KMS-11 (cell line): Measurements from ENCODE around the gene SELENOS.

Experiments used
- H2AFZ ChIP-seq: fragments of 200-600 bp; sonication (generic); 2 replicates; pipeline ENCODE4 v1.6.1; 2016; ENCODE audit warnings: antibody characterized with exemption, mixed run types, low read depth
- H3K27ac ChIP-seq: fragments of 200-600 bp; sonication (generic); 2 replicates; pipeline ENCODE4 v1.6.1; 2016; ENCODE audit warnings: mild to moderate bottlenecking, mixed run types
- H3K27me3 ChIP-seq: fragments of 200-600 bp; sonication (generic); 2 replicates; pipeline ENCODE4 v1.6.1; 2017; ENCODE audit warnings: mild to moderate bottlenecking, low read depth, mixed run types, moderate library complexity; ENCODE audit not compliant: insufficient read depth
- H3K36me3 ChIP-seq: fragments of 200-600 bp; sonication (generic); 2 replicates; pipeline ENCODE4 v1.6.1; 2017; ENCODE audit warnings: mild to moderate bottlenecking, mixed run types; ENCODE audit not compliant: insufficient read depth
- H3K4me1 ChIP-seq: fragments of 200-600 bp; sonication (generic); 2 replicates; pipeline ENCODE4 v1.6.1; 2016; ENCODE audit warnings: mild to moderate bottlenecking, low read depth, mixed run types; ENCODE audit not compliant: poor library complexity, severe bottlenecking
- H3K4me2 ChIP-seq: fragments of 200-600 bp; sonication (generic); 2 replicates; pipeline ENCODE4 v1.7.0; 2016; ENCODE audit warnings: mild to moderate bottlenecking, mixed run types
- H3K4me3 ChIP-seq: fragments of 200-600 bp; sonication (generic); IDR thresholded peaks from 2 replicates; pipeline ENCODE4 v1.6.1; 2017; ENCODE audit warnings: low read depth, low read length, mixed read lengths; ENCODE audit not compliant: insufficient read depth
- H3K79me2 ChIP-seq: fragments of 200-600 bp; sonication (generic); 2 replicates; pipeline ENCODE4 v1.6.1; 2016; ENCODE audit warnings: low read depth, mixed run types; ENCODE audit not compliant: insufficient read depth
- H3K9ac ChIP-seq: fragments of 200-600 bp; sonication (generic); 2 replicates; pipeline ENCODE4 v1.6.1; 2016; ENCODE audit warnings: mild to moderate bottlenecking, mixed run types
- H4K20me1 ChIP-seq: fragments of 200-600 bp; sonication (generic); 2 replicates; pipeline ENCODE4 v1.6.1; 2016; ENCODE audit warnings: mild to moderate bottlenecking, mixed run types; ENCODE audit not compliant: insufficient read depth
- TF ChIP-seq, protein P1 (sequence below): fragments of 200-600 bp; sonication (generic); conservative IDR thresholded peaks from 2 replicates; pipeline ENCODE4 v1.6.1; 2017; ENCODE audit warnings: low read depth, mild to moderate bottlenecking, antibody characterized with exemption, low read length, moderate library complexity, mixed read lengths

Gene SELENOS

DNA sequence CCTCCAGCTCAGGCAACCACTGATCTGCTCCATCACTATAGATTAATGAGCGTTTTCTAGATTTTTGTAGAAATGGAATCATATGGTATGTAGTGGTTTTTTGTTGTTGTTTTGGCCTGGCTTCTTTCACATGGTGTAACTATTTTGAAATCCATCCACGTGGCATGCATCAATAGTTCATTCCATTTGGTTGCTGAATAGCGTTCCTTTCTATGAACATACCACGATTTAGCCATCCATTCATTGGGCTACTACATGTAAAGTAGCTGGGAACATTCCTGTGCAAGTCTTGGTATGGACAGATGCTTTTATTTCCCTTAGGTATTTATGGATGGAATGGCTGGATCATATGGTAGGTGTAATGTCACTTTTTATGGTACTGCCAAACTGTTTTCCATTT, 14.7 kb downstream of the SELENOS start:
- H3K79me2 ChIP-seq, result no peaks in the 10 kb centered on the region
- TF ChIP-seq, protein P1, sequence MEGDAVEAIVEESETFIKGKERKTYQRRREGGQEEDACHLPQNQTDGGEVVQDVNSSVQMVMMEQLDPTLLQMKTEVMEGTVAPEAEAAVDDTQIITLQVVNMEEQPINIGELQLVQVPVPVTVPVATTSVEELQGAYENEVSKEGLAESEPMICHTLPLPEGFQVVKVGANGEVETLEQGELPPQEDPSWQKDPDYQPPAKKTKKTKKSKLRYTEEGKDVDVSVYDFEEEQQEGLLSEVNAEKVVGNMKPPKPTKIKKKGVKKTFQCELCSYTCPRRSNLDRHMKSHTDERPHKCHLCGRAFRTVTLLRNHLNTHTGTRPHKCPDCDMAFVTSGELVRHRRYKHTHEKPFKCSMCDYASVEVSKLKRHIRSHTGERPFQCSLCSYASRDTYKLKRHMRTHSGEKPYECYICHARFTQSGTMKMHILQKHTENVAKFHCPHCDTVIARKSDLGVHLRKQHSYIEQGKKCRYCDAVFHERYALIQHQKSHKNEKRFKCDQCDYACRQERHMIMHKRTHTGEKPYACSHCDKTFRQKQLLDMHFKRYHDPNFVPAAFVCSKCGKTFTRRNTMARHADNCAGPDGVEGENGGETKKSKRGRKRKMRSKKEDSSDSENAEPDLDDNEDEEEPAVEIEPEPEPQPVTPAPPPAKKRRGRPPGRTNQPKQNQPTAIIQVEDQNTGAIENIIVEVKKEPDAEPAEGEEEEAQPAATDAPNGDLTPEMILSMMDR, result no peak
- H3K27me3 ChIP-seq, result no peaks in the 10 kb centered on the region
- H3K4me3 ChIP-seq, result no peak overlapping the region
- no peak overlapping the region for H3K9ac ChIP-seq
- H3K27ac ChIP-seq, result no peak overlapping the region
- peaks cover 66% of the 10 kb centered on the region for H3K4me1 ChIP-seq
- no peak overlapping the region for H3K4me2 ChIP-seq
- no peaks in the 10 kb centered on the region for H3K36me3 ChIP-seq
- no peak overlapping the region for H2AFZ ChIP-seq
- H4K20me1 ChIP-seq, result no peaks in the 10 kb centered on the region

GRCh38 chr15:101258238-101259144, 18.8 kb downstream of the SELENOS start:
- H2AFZ ChIP-seq, result peak overlapping the region; percentile 62
- no peak overlapping the region for H3K4me3 ChIP-seq
- H3K4me1 ChIP-seq, result peaks cover 40% of the 10 kb centered on the region
- peak overlapping the region; percentile 57 for H3K4me2 ChIP-seq
- H3K79me2 ChIP-seq, result no peaks in the 10 kb centered on the region; the same call in 1 of the 2 replicates
- peak overlapping the region; percentile 1; the same call in 1 of the 2 replicates for H3K9ac ChIP-seq
- H3K27me3 ChIP-seq, result no peaks in the 10 kb centered on the region
- no peaks in the 10 kb centered on the region for H3K36me3 ChIP-seq
- no peaks in the 10 kb centered on the region for H4K20me1 ChIP-seq
- TF ChIP-seq, protein P1, result peak; percentile 92
- H3K27ac ChIP-seq, result peak overlapping the region; percentile 55

- no peaks in the 10 kb centered on the region for H3K36me3 ChIP-seq
- H3K4me1 ChIP-seq, result peaks cover 42% of the 10 kb centered on the region
- H3K4me3 ChIP-seq, result no peak overlapping the region
- no peak overlapping the region for H3K9ac ChIP-seq
- H4K20me1 ChIP-seq, result no peaks in the 10 kb centered on the region
- H3K4me2 ChIP-seq, result no peak overlapping the region
- H3K27me3 ChIP-seq, result no peaks in the 10 kb centered on the region
- no peak overlapping the region for H3K27ac ChIP-seq
- peaks cover 11% of the 10 kb centered on the region; the same call in 1 of the 2 replicates for H3K79me2 ChIP-seq
- H2AFZ ChIP-seq, result no peak overlapping the region
- TF ChIP-seq, protein P1, result 0 out of 2 replicates have a peak, but pooled peaks have one; percentile 25
These were observed 20.5 kb downstream of the SELENOS start for GRCh38 chr15:101256757-101257156.

GRCh38 chr15:101255615-101256241, 21.6 kb downstream of the SELENOS start:
- H3K79me2 ChIP-seq, result peaks cover 14% of the 10 kb centered on the region
- no peaks in the 10 kb centered on the region for H3K36me3 ChIP-seq
- no peak overlapping the region for H3K9ac ChIP-seq
- no peak overlapping the region for H3K4me2 ChIP-seq
- no peaks in the 10 kb centered on the region for H3K27me3 ChIP-seq
- TF ChIP-seq, protein P1, result no peak
- peaks cover 42% of the 10 kb centered on the region for H3K4me1 ChIP-seq
- H2AFZ ChIP-seq, result no peak overlapping the region
- H3K4me3 ChIP-seq, result no peak overlapping the region
- H4K20me1 ChIP-seq, result 0 out of 2 replicates have a peak, but pooled peaks cover 2% of the 10 kb centered on the region
- H3K27ac ChIP-seq, result no peak overlapping the region
